B cell (primary cell): ENCODE results near the gene MTHFD1. TPM values are rescaled to one million over a fixed set of nuclear protein-coding genes. Genes with fewer than 3 reads are reported as not detected.
"Not testable (repeated sequence)": the region's sequence is repeated elsewhere in the genome, so short reads cannot be mapped to it uniquely, and the experiment has no call there.

Source experiments
- ATAC-seq: fragments of 200-7000 bp; cut with Tn5 transposase; one replicate; pipeline ENCODE4 v1.10.0; 2021; ENCODE audit warnings: low read depth, mild to moderate bottlenecking, moderate number of reproducible peaks, moderate library complexity
- CTCF ChIA-PET: fragments of 350-600 bp; sonication (Branson Sonifier 250); formaldehyde crosslinking; loops from one replicate; lab custom pipeline; 2021; ENCODE audit warnings: antibody characterized with exemption, inconsistent platforms; lab: Charles Lee
- POLR2A ChIA-PET: fragments of 350-600 bp; sonication (Branson Sonifier 250); formaldehyde crosslinking; loops from one replicate; lab custom pipeline; 2021; ENCODE audit warnings: antibody characterized with exemption; lab: Charles Lee
- DNase-seq: peaks from one replicate; pipeline ENCODE4 v3.0.0; 2013
- H2AFZ ChIP-seq: 2 replicates; pipeline ENCODE4 v1.6.1; 2012; ENCODE audit warnings: mild to moderate bottlenecking, low read depth, low read length; ENCODE audit not compliant: insufficient read depth, poor library complexity, severe bottlenecking
- H3K27ac ChIP-seq, 2 donors: 1 replicate in 1 of 2; 2 replicates in 1 of 2; pipeline ENCODE4 v1.5.1; 2012 to 2013; ENCODE audit warnings: low read length in 2 of 2, mild to moderate bottlenecking in 2 of 2, moderate library complexity in 1 of 2
- H3K27me3 ChIP-seq, 4 experiments: fragments of 200-600 bp in 1 of 4; sonication (generic) in 1 of 4; replicated peaks in 1 of 4; 1 replicate in 2 of 4; 2 replicates in 2 of 4; pipeline versions ENCODE4 v1.6.1 to v1.7.0; 2013 to 2016; ENCODE audit warnings: low read length in 3 of 4, mild to moderate bottlenecking in 2 of 4, mixed read lengths in 1 of 4, moderate library complexity in 1 of 4; ENCODE audit not compliant: insufficient read depth in 4 of 4, control insufficient read depth in 3 of 4; ENCODE audit errors: control extremely low read depth in 1 of 4
- H3K36me3 ChIP-seq, 2 experiments: replicated peaks in 1 of 2; 1 replicate in 1 of 2; 2 replicates in 1 of 2; pipeline versions ENCODE4 v1.6.1 to v1.7.1; 2013; ENCODE audit warnings: low read length in 1 of 2; ENCODE audit not compliant: insufficient read depth in 2 of 2, control insufficient read depth in 1 of 2; ENCODE audit errors: control extremely low read depth in 1 of 2, extremely low read depth in 1 of 2
- H3K4me1 ChIP-seq, 2 donors: fragments of 200-600 bp in 1 of 2; sonication (generic) in 1 of 2; 1 replicate in 1 of 2; 2 replicates in 1 of 2; pipeline versions ENCODE4 v1.5.1 to v1.6.1; 2013 to 2017; ENCODE audit warnings: low read length in 2 of 2; ENCODE audit not compliant: control insufficient read depth in 2 of 2, insufficient read depth in 2 of 2
- H3K4me2 ChIP-seq: replicated peaks from 2 replicates; pipeline ENCODE3; 2012; ENCODE audit warnings: mild to moderate bottlenecking, low read depth, low read length; ENCODE audit not compliant: poor library complexity, severe bottlenecking
- H3K4me3 ChIP-seq, 5 experiments: fragments of 200-600 bp in 1 of 5; sonication (generic) in 1 of 5; 1 replicate in 3 of 5; 2 replicates in 2 of 5; pipeline versions ENCODE4 v1.5.1 to v1.7.0; 2011 to 2016; ENCODE audit warnings: low read length in 4 of 5, mild to moderate bottlenecking in 4 of 5, low read depth in 2 of 5, control low read depth in 1 of 5, moderate library complexity in 1 of 5; ENCODE audit not compliant: insufficient read depth in 1 of 5; ENCODE audit errors: control extremely low read depth in 1 of 5, extremely low read depth in 1 of 5
- H3K79me2 ChIP-seq: fragments of 200-600 bp; sonication (generic); one replicate; pipeline ENCODE4 v1.6.0; 2016; ENCODE audit warnings: low read length; ENCODE audit not compliant: control insufficient read depth, insufficient read depth
- H3K9ac ChIP-seq: fragments of 200-600 bp; sonication (generic); 2 replicates; pipeline ENCODE4 v1.6.1; 2017; ENCODE audit warnings: mild to moderate bottlenecking, low read length, moderate library complexity
- H3K9me3 ChIP-seq, 3 donors: one replicate each; pipeline versions ENCODE4 v1.6.1 to v1.7.1; 2013; ENCODE audit warnings: low read length in 2 of 3; ENCODE audit not compliant: control insufficient read depth in 2 of 3, insufficient read depth in 1 of 3; ENCODE audit errors: control extremely low read depth in 1 of 3
- H4K20me1 ChIP-seq: 2 replicates; pipeline ENCODE4 v1.6.0; 2012; ENCODE audit warnings: mild to moderate bottlenecking, low read length; ENCODE audit not compliant: insufficient read depth, control insufficient read depth, poor library complexity, severe bottlenecking
- H3K27ac Mint-ChIP-seq: one replicate; pipeline ENCODE4 v1.8.0; 2021; ENCODE audit warnings: mixed read lengths
- H3K27me3 Mint-ChIP-seq: one replicate; pipeline ENCODE4 v1.8.0; 2021; ENCODE audit warnings: mixed read lengths
- H3K4me1 Mint-ChIP-seq: one replicate; pipeline ENCODE4 v1.8.0; 2021; ENCODE audit warnings: mixed read lengths
- H3K4me3 Mint-ChIP-seq: one replicate; pipeline ENCODE4 v1.8.0; 2021; ENCODE audit warnings: mixed read lengths
- H3K9me3 Mint-ChIP-seq: one replicate; pipeline ENCODE4 v1.8.0; 2022; ENCODE audit warnings: mixed read lengths; ENCODE audit not compliant: insufficient read depth
- CTCF ChIP-seq: fragments of 200-600 bp; IDR thresholded peaks from one replicate; pipeline ENCODE4 v1.8.0; 2022; ENCODE audit warnings: antibody characterized with exemption, mild to moderate bottlenecking
- EZH2 ChIP-seq: IDR thresholded peaks from 2 replicates; pipeline ENCODE4 v1.6.1; 2012; ENCODE audit warnings: borderline replicate concordance, low read depth, mild to moderate bottlenecking, moderate library complexity, low read length; ENCODE audit not compliant: insufficient read depth, poor library complexity, severe bottlenecking
- WGBS: methylation state at CpG from one replicate; pipeline ENCODE4 v1.1.5; 2013; ENCODE audit warnings: missing lambda C conversion rate; ENCODE audit not compliant: insufficient coverage; 5-methylcytosine and 5-hydroxymethylcytosine counted together
- intact Hi-C: fragments of 100-400 bp; cut with micrococcal nuclease; formaldehyde crosslinking; loops from one replicate; pipeline ENCODE4 v1.10.0; 2022
- polyA plus RNA-seq: library from polyadenylated mRNA; depleted of rRNA; stranded (reverse); fragments of >200 nt; gene quantifications from 2 replicates; pipeline ENCODE4 v1.2.3, GENCODE V29; 2012
- total RNA-seq, 2 donors: library from RNA; stranded (reverse); fragments of 120-200 nt in 1 of 2; gene quantifications; 1 replicate in 1 of 2; 2 replicates in 1 of 2; pipeline versions ENCODE4 v1.2.3 to v1.2.4, GENCODE V29; 2013 to 2022

Gene MTHFD1
- total and polyA plus RNA-seq, 2 donors (not counting 1 experiment from before 2014, with no cell fraction given), result 32.3 to 51.3 TPM

- DNase-seq (no peak), ATAC-seq (no peak)
- Histone ChIP-seq H3K27ac (no peak overlapping the region), H4K20me1 (peaks cover 13% of the 10 kb centered on the region), H3K4me1 (peaks cover 27 to 39% of the 10 kb centered on the region in 2 donors), H3K4me3 (no peak overlapping the region), H3K79me2 (peaks cover 76% of the 10 kb centered on the region), H3K36me3 (peaks cover 0 to 7% of the 10 kb centered on the region in 2 experiments), H3K9ac (no peak overlapping the region), H2AFZ (no peak overlapping the region), H3K4me2 (no peak overlapping the region), H3K27me3 (no peaks in the 10 kb centered on the region), H3K9me3 (no peaks in the 10 kb centered on the region)
- Mint-ChIP-seq H3K27me3 (no peaks in the 10 kb centered on the region), H3K4me1 (peaks cover 61% of the 10 kb centered on the region), H3K27ac (peak overlapping the region; percentile 12), H3K9me3 (no peaks in the 10 kb centered on the region), H3K4me3 (no peak overlapping the region)
- ChIA-PET POLR2A (interaction anchor here (1.2 kb wide), 1 partner anchor 150 kb away, joined by 3 read pairs; no protein-coding TSS in a partner anchor), CTCF (interaction anchor here (0.7 to 6.3 kb wide), 5 partner anchors 8 to 505 kb away, joined by 3 to 28 read pairs (median 4); no protein-coding TSS in a partner anchor)
- WGBS, result 95% methylated on average over 8 of the region's 12 CpGs
- no peak for TF ChIP-seq CTCF
- no peak for TF ChIP-seq EZH2
- intact Hi-C loops, result no loop called here
Measured at GRCh38 chr14:64391113-64391725, 3.1 kb downstream of the MTHFD1 start.

GRCh38 chr14:64391986-64392385 is 3.8 kb downstream of the MTHFD1 start:
- no peak overlapping the region for H3K4me3 ChIP-seq
- peak overlapping the region; percentile 12 for H3K27ac Mint-ChIP-seq
- no peak overlapping the region for H3K4me3 Mint-ChIP-seq
- H3K36me3 ChIP-seq, result peaks cover 0 to 7% of the 10 kb centered on the region in 2 experiments
- no peak overlapping the region for H2AFZ ChIP-seq
- H3K79me2 ChIP-seq, result peaks cover 81% of the 10 kb centered on the region
- no peaks in the 10 kb centered on the region for H3K9me3 ChIP-seq
- ChIA-PET POLR2A (interaction anchor here (0.5 kb wide), 1 partner anchor 61 kb away, joined by 5 read pairs; no protein-coding TSS in a partner anchor), CTCF (interaction anchor here (0.7 to 6.3 kb wide), 5 partner anchors 8 to 506 kb away, joined by 3 to 28 read pairs (median 4); no protein-coding TSS in a partner anchor)
- no peaks in the 10 kb centered on the region for H3K9me3 Mint-ChIP-seq
- peaks cover 58% of the 10 kb centered on the region for H3K4me1 Mint-ChIP-seq
- peaks cover 13% of the 10 kb centered on the region for H4K20me1 ChIP-seq
- H3K4me1 ChIP-seq, result peaks cover 27 to 32% of the 10 kb centered on the region in 2 donors
- no peak for DNase-seq
- TF ChIP-seq EZH2, result no peak
- TF ChIP-seq CTCF, result no peak
- H3K27me3 Mint-ChIP-seq, result no peaks in the 10 kb centered on the region
- intact Hi-C loops, result no loop called here
- no peak overlapping the region for H3K27ac ChIP-seq
- ATAC-seq, result no peak
- H3K27me3 ChIP-seq, result no peaks in the 10 kb centered on the region
- H3K9ac ChIP-seq, result no peak overlapping the region
- WGBS, result 100% methylated on average over 2 of the region's 2 CpGs
- H3K4me2 ChIP-seq, result peak overlapping the region; percentile 3

- H3K4me3 Mint-ChIP-seq, result not testable (repeated sequence)
- CTCF ChIA-PET, result interaction anchor here (6.3 kb wide), 1 partner anchor 36 kb away, joined by 28 read pairs; no protein-coding TSS in a partner anchor
Measured at GRCh38 chr14:64393189-64393726, 5.1 kb downstream of the MTHFD1 start.

More at GRCh38 chr14:64393189-64393726, 5.1 kb downstream of the MTHFD1 start:
- H3K9me3 ChIP-seq, H3K9me3 Mint-ChIP-seq, H3K36me3 ChIP-seq, DNase-seq, H3K27ac ChIP-seq, H3K9ac ChIP-seq, H2AFZ ChIP-seq, POLR2A ChIA-PET, H3K27me3 ChIP-seq, intact Hi-C loops, H3K4me2 ChIP-seq, ATAC-seq, H3K4me3 ChIP-seq, H3K27ac Mint-ChIP-seq, H3K27me3 Mint-ChIP-seq: not testable (repeated sequence)
- Histone ChIP-seq H3K79me2 (peaks cover 82% of the 10 kb centered on the region), H4K20me1 (peaks cover 13% of the 10 kb centered on the region), H3K4me1 (peaks cover 23 to 27% of the 10 kb centered on the region in 2 donors)
- peaks cover 50% of the 10 kb centered on the region for H3K4me1 Mint-ChIP-seq
- 97% methylated on average over 2 of the region's 3 CpGs for WGBS
